ENCODE measurements around the gene PFN3. TPM values are rescaled to one million over a fixed set of nuclear protein-coding genes. Genes with fewer than 3 reads are reported as not detected.

Gene PFN3
- total and polyA plus RNA-seq, 2 of the 13 experiments (the other 11 are each of a cell fraction or from before 2014, with no cell fraction given): not detected

- no peak for TF ChIP-seq NFIB (CRISPR knock-in tag; IDR thresholded peaks at IDR 0.05; ENCODE audit: borderline replicate concordance)
- TF ChIP-seq KDM2A (CRISPR knock-in tag; IDR thresholded peaks at IDR 0.05; ENCODE audit: borderline replicate concordance, low read depth): peak; percentile 60
- TF ChIP-seq, protein P1, sequence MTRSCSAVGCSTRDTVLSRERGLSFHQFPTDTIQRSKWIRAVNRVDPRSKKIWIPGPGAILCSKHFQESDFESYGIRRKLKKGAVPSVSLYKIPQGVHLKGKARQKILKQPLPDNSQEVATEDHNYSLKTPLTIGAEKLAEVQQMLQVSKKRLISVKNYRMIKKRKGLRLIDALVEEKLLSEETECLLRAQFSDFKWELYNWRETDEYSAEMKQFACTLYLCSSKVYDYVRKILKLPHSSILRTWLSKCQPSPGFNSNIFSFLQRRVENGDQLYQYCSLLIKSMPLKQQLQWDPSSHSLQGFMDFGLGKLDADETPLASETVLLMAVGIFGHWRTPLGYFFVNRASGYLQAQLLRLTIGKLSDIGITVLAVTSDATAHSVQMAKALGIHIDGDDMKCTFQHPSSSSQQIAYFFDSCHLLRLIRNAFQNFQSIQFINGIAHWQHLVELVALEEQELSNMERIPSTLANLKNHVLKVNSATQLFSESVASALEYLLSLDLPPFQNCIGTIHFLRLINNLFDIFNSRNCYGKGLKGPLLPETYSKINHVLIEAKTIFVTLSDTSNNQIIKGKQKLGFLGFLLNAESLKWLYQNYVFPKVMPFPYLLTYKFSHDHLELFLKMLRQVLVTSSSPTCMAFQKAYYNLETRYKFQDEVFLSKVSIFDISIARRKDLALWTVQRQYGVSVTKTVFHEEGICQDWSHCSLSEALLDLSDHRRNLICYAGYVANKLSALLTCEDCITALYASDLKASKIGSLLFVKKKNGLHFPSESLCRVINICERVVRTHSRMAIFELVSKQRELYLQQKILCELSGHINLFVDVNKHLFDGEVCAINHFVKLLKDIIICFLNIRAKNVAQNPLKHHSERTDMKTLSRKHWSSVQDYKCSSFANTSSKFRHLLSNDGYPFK (CRISPR knock-in tag; IDR thresholded peaks at IDR 0.05; ENCODE audit: borderline replicate concordance): no peak
- TF ChIP-seq AHR (CRISPR knock-in tag; IDR thresholded peaks at IDR 0.05): no peak
- no peak for TF ChIP-seq ZNF883 (CRISPR knock-in tag; IDR thresholded peaks at IDR 0.05; ENCODE audit: not compliant biosample characterization)
- TF ChIP-seq ZNF737 (CRISPR knock-in tag; IDR thresholded peaks at IDR 0.05; ENCODE audit: borderline replicate concordance): no peak
- no peak for TF ChIP-seq SMAD9 (CRISPR knock-in tag; IDR thresholded peaks at IDR 0.05)
- no peak for TF ChIP-seq KLF12 (CRISPR knock-in tag; IDR thresholded peaks at IDR 0.05; ENCODE audit: borderline replicate concordance)
- TF ChIP-seq THYN1 (CRISPR knock-in tag; IDR thresholded peaks at IDR 0.05; ENCODE audit: borderline replicate concordance, low read depth): no peak
- no peak for TF ChIP-seq FLYWCH1 (CRISPR knock-in tag; IDR thresholded peaks at IDR 0.05)
- no peak for TF ChIP-seq ZNF318 (CRISPR knock-in tag; IDR thresholded peaks at IDR 0.05)
- peak; percentile 33; the same call in 1 of the 2 replicates for TF ChIP-seq PATZ1 (CRISPR knock-in tag; IDR thresholded peaks at IDR 0.05)
These were observed 46.0 kb upstream of the PFN3 start, which contains the start of gene PRR7 (continued) for GRCh38 chr5:177446200-177447065.

Measured in HepG2 (cell line).